ENCODE data around the gene PIGT. TPM values are rescaled to one million over a fixed set of nuclear protein-coding genes. Genes with fewer than 3 reads are reported as not detected.

The PIGT gene
- total RNA-seq, 1 experiment from 2014 or later = 259 TPM

- TF ChIP-seq, protein P1, sequence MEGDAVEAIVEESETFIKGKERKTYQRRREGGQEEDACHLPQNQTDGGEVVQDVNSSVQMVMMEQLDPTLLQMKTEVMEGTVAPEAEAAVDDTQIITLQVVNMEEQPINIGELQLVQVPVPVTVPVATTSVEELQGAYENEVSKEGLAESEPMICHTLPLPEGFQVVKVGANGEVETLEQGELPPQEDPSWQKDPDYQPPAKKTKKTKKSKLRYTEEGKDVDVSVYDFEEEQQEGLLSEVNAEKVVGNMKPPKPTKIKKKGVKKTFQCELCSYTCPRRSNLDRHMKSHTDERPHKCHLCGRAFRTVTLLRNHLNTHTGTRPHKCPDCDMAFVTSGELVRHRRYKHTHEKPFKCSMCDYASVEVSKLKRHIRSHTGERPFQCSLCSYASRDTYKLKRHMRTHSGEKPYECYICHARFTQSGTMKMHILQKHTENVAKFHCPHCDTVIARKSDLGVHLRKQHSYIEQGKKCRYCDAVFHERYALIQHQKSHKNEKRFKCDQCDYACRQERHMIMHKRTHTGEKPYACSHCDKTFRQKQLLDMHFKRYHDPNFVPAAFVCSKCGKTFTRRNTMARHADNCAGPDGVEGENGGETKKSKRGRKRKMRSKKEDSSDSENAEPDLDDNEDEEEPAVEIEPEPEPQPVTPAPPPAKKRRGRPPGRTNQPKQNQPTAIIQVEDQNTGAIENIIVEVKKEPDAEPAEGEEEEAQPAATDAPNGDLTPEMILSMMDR (IDR thresholded peaks at IDR 0.05; ENCODE audit: insufficient read depth in 1 of 2, low read depth in 1 of 2, low read length in 1 of 2, severe bottlenecking in 1 of 2, unreplicated experiment in 1 of 2) = peak in 1 of 2 experiments; percentile 26
- Histone ChIP-seq H3K27me3 (replicated peaks; ENCODE audit: control insufficient read depth, insufficient read depth, low read length) (no peaks in the 10 kb centered on the region), H3K36me3 (ENCODE audit: control insufficient read depth, insufficient read depth, low read length) (peaks cover 2% of the 10 kb centered on the region; the same call in 1 of the 2 replicates), H3K4me1 (no peaks in the 10 kb centered on the region), H3K4me3 (ENCODE audit: low read depth, low read length) (peak overlapping the region; percentile 98), H3K9me3 (peaks cover 14% of the 10 kb centered on the region)
- intact Hi-C loops (cut with micrococcal nuclease; ENCODE audit: unreplicated experiment) = loop anchor here (1.0 kb wide), 1 partner anchor 11 kb away; the partner anchor contains the start of gene PIGT
- CTCF ChIA-PET = interaction anchor here (0.6 to 1.5 kb wide), 6 partner anchors 12 to 83 kb away, joined by 3 to 6 read pairs (median 5); no protein-coding TSS in a partner anchor
- POLR2A ChIA-PET = interaction anchor here (0.5 to 2.6 kb wide), 3 partner anchors 13 to 60 kb away, joined by 3 to 8 read pairs (median 4); partner anchors contain the start of gene SYS1
- H3K9me3 Mint-ChIP-seq (ENCODE audit: unreplicated experiment) = peaks cover 24% of the 10 kb centered on the region
- no TSS peak for BruUV-seq (replicated peaks)
- peak overlapping the region; percentile 84 for H3K4me3 Mint-ChIP-seq (ENCODE audit: unreplicated experiment)
- peak; percentile 35 to 46 for DNase-seq
- peak overlapping the region; percentile 52 for H3K27ac Mint-ChIP-seq (ENCODE audit: unreplicated experiment)
- H3K27me3 Mint-ChIP-seq (ENCODE audit: insufficient read depth, unreplicated experiment) = no peaks in the 10 kb centered on the region
- peaks cover 13% of the 10 kb centered on the region for H3K36me3 Mint-ChIP-seq (ENCODE audit: insufficient read depth, unreplicated experiment)
- H3K4me1 Mint-ChIP-seq (ENCODE audit: low read depth, unreplicated experiment) = no peaks in the 10 kb centered on the region
These were observed 10.2 kb upstream of the PIGT start for GRCh38 chr20:45405571-45406259.

- Mint-ChIP-seq H3K36me3 (ENCODE audit: insufficient read depth, unreplicated experiment) (peaks cover 13% of the 10 kb centered on the region), H3K4me1 (ENCODE audit: low read depth, unreplicated experiment) (no peaks in the 10 kb centered on the region), H3K27ac (ENCODE audit: unreplicated experiment) (peak overlapping the region; percentile 60), H3K4me3 (ENCODE audit: unreplicated experiment) (peak overlapping the region; percentile 84), H3K27me3 (ENCODE audit: insufficient read depth, unreplicated experiment) (no peaks in the 10 kb centered on the region), H3K9me3 (ENCODE audit: unreplicated experiment) (peaks cover 16% of the 10 kb centered on the region)
- Histone ChIP-seq H3K36me3 (ENCODE audit: control insufficient read depth, insufficient read depth, low read length) (peaks cover 2% of the 10 kb centered on the region; the same call in 1 of the 2 replicates), H3K9me3 (peaks cover 7% of the 10 kb centered on the region), H3K4me1 (no peaks in the 10 kb centered on the region), H3K27me3 (replicated peaks; ENCODE audit: control insufficient read depth, insufficient read depth, low read length) (no peaks in the 10 kb centered on the region), H3K4me3 (ENCODE audit: low read depth, low read length) (peak overlapping the region; percentile 98)
- intact Hi-C loops (cut with micrococcal nuclease; ENCODE audit: unreplicated experiment) = loop anchor here (1.0 kb wide), 1 partner anchor 10 kb away; the partner anchor contains the start of gene PIGT
- TF ChIP-seq, protein P1 (IDR thresholded peaks at IDR 0.05; ENCODE audit: insufficient read depth in 1 of 2, low read depth in 1 of 2, low read length in 1 of 2, severe bottlenecking in 1 of 2, unreplicated experiment in 1 of 2) = peak in 1 of 2 experiments; percentile 16
- no TSS peak for BruUV-seq (replicated peaks)
- CTCF ChIA-PET = interaction anchor here (0.6 to 2.1 kb wide), 14 partner anchors 9 to 527 kb away, joined by 3 to 17 read pairs (median 5); partner anchors contain the start of genes PIGT and SYS1
- POLR2A ChIA-PET = interaction anchor here (0.5 to 2.6 kb wide), 5 partner anchors 10 to 173 kb away, joined by 3 to 8 read pairs (median 4); partner anchors contain the start of genes PIGT, SYS1 and WFDC8
- DNase-seq = peak; percentile 80 to 82
These were observed 9.5 kb upstream of the PIGT start for GRCh38 chr20:45406260-45407066.

Data from Caco-2 (cell line).